Astrocyte of the cerebellum (primary cell): ENCODE measurements around the gene CGREF1.

ENCODE experiments used
- DNase-seq: peaks from one replicate; pipeline ENCODE4 v3.0.0-alpha.2; 2011; ENCODE audit warnings: low read depth
- H3K4me3 ChIP-seq: 2 replicates; pipeline ENCODE4 v1.5.1; 2011; ENCODE audit warnings: mild to moderate bottlenecking, low read depth, low read length, moderate library complexity
- in situ Hi-C: cut with HindIII; loops from 2 replicates; pipeline ENCODE4 v1.10.0; 2017; ENCODE audit warnings: low sequenced_read_pairs
- TF ChIP-seq, protein P1 (sequence below): IDR thresholded peaks from 2 replicates; pipeline ENCODE4 v1.5.1; 2012; ENCODE audit warnings: low read length, low read depth, moderate library complexity, mild to moderate bottlenecking; ENCODE audit errors: missing control alignments

CGREF1 gene

DNA sequence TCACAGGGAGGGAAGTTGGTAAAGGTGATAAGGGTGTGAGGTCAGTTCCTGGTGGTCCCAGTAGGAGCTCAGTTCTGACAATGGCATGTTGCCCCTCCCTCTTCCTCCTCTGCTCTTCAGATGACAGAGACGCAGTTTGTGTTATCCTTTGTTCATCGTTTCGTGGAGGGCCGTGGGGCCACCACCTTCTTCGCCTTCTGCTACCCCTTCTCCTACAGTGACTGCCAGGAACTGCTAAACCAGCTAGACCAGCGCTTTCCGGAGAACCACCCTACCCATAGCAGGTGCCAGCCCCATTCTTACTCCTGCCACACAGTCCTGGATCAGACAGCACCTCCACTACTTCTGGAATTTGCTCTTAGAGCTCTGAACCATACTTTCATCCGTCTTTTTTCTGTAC lies 65.2 kb downstream of the CGREF1 start:
- TF ChIP-seq, protein P1, sequence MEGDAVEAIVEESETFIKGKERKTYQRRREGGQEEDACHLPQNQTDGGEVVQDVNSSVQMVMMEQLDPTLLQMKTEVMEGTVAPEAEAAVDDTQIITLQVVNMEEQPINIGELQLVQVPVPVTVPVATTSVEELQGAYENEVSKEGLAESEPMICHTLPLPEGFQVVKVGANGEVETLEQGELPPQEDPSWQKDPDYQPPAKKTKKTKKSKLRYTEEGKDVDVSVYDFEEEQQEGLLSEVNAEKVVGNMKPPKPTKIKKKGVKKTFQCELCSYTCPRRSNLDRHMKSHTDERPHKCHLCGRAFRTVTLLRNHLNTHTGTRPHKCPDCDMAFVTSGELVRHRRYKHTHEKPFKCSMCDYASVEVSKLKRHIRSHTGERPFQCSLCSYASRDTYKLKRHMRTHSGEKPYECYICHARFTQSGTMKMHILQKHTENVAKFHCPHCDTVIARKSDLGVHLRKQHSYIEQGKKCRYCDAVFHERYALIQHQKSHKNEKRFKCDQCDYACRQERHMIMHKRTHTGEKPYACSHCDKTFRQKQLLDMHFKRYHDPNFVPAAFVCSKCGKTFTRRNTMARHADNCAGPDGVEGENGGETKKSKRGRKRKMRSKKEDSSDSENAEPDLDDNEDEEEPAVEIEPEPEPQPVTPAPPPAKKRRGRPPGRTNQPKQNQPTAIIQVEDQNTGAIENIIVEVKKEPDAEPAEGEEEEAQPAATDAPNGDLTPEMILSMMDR = no peak
- no peak overlapping the region for H3K4me3 ChIP-seq
- DNase-seq = no peak
- in situ Hi-C loops = no loop called here

DNA sequence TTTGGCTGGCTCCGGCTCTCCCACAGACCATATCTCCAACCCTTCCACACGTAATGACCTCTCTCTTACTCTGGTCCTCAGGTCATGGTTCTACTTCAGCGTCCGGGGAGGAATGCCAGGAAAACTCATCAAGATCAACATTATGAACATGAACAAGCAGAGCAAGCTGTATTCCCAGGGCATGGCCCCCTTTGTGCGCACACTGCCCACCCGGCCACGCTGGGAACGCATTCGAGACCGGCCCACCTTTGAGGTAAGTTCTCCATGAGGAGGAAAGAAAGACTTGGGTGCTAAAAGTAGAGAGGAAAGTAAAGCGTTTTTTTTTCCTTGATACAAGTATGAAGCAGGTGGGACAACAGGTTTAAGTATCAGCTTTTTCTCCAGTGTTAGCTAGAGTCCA lies 65.6 kb downstream of the CGREF1 start:
- H3K4me3 ChIP-seq = no peak overlapping the region
- TF ChIP-seq, protein P1 = no peak
- in situ Hi-C loops = no loop called here
- no peak for DNase-seq

DNA sequence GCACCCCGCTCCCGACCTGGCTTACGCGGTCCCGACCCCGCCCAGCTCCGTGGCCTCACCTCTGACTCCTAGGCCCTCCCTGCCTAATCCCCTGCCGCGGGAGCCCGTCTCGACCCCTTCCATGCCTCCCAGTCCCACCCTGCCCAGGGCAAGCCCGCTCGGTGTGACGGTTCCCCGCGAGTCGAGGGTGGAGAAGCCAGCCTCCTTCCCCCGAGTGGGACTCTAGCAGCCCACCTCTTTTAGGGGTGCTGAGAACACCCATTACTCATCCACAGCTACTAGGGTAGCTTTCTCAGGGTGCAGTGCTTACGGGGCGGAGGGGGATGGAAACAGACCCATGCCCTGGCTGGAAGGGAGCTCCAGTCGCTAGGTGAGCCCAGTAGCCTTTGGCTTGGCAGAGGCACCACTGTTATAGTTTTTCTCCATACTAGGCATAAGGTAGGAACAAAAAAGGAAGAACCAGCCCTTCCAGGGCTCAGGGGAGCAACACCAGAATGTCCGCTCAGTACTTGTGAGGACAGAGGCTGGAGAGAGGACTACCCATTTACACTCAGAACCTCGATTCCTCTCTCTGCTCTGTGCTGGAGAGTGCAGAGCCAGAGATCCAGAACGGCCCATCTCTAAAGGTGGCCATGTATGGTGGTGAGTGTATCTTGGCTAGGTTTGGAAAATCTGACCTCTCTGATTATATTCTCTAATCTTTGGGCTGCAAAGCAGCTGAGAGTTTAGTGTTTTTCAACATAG lies 66.9 kb downstream of the CGREF1 start:
- in situ Hi-C loops = no loop called here
- no peak for DNase-seq
- TF ChIP-seq, protein P1 = no peak
- H3K4me3 ChIP-seq = peak overlapping the region; percentile 92

DNA sequence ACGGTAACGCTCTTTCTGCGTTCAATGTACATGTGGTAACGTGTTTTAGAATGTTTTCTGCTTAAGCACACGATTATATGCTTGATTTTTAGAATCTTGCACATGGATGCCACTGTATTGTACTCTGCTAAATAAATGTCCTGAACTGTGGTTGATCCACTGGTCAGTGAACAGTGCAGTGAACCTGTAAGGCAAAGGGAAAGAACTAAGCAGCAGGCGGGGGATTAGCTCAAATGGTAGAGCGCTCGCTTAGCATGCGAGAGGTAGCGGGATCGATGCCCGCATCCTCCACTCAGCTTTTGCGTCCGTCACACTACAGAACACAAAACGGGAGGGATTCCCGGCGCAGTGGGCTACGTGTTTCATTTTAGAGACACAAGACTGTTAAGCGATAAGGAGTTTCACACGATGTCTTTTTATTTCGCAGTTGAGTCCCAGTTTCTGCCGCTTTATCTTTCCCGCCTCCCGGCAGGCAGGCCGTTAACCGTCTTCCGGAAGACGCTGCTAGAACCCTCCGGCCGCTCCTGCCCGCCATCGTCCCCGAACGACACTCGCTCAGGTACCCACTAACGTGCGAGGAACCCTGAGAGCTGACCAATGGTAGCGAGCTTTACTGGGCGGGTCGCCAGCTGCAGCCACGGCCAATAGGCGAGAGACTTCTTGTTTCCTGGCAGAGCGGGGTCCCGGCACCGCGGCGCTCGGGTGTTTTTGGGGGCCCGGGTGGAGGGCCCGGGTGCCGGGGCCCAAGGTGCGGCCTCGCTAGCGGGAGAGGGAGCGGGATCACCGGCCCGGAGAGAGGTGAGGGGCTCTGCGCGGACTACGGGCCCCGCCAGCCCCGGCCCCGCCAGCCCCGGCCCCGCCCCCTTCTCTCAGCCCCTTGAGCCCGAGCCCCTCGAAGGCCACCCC lies 67.7 kb downstream of the CGREF1 start, which contains the start of gene AGBL5:
AGBL5 (plus strand) TSS at position 673 of the 906 bp plus-strand sequence. CDS start 1,291 bp downstream, outside the sequence.
- peak within 1 kb of the TSS; percentile 92 for H3K4me3 ChIP-seq
- TF ChIP-seq, protein P1 = no peak
- DNase-seq = peak; percentile 78
- in situ Hi-C loops = no loop called here
